ENCODE measurements around the gene SHPK.

Gene SHPK

DNA sequence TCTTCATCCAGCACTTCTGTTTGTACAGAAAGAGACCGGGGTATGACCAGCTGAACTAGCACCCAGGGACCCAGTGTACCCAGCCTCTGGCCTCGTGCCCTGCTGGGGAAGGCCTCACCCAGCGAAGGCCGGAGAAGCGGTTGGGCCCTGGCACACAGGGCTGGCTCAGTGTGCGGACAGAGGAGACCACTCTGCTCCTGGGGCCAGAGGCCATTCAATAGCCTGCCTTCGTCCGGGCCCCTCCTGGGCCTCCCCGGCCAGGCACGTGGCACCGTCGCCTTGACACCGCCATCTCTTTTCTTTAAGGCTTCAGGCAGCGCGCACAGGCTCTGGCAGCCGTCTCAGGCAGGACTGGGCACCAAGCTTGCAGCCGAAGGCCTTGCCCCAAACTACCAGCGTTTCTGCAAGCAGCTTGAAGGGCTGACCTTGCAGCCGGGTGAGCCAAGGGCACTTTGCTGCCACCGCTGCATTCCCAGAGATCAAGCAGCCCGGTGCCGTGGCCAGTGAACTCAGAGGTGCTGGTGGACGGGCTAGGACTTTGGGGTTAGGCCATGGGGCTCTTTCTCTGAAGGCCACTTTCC lies 24.4 kb upstream of the SHPK start:
- no peak for DNase-seq (ENCODE audit: low read depth in 3 of 3)

DNA sequence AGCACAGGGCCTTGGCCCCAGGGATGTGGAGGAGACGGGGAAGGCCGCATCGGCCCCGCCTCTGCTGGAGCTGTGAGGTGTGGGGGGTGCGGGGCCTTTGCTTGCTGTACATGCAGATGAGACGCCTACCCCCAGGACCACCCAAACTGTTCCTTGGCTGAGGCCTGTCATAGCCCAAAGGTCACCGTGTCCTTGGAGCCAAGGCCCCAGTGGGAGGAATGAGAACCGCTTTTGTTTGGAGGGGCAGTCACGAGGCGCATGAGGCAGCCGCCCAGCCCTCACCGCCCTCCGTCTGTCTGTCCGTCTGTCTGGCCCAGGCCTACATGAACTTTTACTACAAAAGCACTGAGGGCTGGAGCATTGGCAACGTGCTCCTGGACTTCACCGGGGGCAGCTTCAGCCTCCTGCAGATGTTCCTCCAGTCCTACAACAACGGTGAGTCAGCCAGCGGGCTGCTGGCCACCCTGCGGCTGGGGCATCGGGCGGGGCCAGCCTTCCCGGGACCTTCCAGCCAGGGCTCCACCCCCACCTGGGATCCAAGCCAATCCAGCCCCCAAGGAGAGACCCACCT lies 23.6 kb upstream of the SHPK start:
- DNase-seq (ENCODE audit: low read depth in 3 of 3): no peak

DNA sequence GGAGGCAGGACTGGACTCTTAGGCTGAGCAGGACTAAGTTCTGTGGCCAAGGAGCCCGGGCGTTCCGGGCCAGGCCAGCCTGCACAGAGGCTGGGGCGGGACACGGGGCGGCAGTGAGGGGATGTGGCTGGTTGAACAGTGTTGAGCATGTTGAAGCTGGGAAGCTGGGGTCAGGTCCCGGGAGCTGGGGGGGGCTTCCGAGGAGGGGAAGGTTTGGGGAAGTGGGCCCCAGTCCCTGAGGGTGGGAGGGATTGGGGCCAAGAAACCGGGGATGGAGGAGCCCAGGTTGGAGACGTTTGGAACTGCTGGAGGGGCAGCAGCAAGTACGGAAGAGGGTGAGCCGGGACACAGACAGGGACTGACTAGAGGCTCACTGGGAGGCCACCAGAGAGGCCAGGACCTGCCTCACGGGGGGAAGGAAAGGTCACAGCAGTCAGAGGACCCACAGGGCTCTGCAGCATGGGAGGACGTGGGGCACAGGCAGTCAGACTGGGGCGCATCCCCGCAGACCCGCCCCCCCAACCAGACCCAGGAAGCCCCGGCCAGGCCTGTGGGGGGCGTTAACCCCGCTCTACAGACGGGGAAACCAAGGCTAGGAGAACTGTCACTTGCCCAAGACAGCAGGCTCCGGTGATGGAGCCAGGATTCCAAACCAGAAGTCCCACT lies 22.9 kb upstream of the SHPK start:
- no peak for DNase-seq (ENCODE audit: low read depth in 3 of 3)

DNA sequence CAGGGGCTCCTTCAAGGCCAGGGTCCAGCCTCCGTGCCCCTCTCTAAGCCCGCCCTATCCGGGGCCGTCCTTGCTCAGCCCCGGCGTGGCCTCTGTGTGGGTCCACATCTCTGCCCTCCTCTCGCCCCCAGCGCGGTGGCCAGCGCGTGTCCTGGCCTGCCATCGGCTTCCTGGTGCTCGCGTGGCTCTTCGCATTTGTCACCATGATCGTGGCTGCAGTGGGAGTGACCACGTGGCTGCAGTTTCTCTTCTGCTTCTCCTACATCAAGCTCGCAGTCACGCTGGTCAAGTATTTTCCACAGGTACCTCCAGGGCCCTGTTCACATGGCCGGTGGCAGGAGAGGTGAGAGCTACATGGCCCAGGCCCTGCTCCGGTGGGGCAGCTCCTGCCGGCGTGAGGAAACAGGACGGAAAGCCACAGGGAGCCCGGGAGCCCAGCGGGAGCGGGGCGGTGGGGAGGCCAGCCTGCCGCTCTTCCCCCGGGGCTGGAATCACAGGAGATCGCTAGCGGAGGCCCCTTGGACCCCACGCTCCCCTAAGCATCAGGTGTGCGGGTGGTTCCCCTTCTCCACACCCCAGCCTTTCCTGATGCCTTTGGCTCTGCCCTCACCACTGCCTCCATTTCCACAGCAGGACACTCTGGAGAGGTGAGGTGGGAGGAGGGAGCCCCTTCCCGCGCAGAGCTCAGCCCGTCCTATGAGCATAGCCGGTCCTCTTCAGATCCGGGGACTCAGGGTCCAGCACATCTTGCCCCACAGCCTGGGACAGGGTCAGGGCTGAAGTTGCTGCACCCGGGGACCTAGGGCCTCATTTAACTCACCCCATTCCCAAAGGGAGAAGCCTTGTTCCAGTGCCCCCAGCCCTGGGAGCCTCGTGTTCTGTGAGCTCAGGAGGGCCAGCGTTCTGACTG lies 22.1 kb upstream of the SHPK start:
- no peak for DNase-seq (ENCODE audit: low read depth in 3 of 3)

DNA sequence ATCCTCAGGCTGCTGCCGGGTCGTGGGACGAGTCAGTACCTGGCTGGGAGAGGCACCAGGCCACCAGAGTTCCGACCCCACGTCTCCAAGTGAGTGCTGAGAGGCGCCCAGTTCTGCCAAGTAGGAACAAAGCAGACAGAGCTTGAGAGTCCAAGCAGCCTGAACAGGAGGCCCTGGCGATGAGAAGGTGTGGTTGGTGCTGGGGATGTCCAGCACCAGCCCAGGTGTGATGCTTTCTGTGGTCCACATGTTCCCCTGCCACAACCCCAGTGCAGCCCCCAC lies 21.5 kb upstream of the SHPK start:
- DNase-seq (ENCODE audit: low read depth in 3 of 3): no peak

DNA sequence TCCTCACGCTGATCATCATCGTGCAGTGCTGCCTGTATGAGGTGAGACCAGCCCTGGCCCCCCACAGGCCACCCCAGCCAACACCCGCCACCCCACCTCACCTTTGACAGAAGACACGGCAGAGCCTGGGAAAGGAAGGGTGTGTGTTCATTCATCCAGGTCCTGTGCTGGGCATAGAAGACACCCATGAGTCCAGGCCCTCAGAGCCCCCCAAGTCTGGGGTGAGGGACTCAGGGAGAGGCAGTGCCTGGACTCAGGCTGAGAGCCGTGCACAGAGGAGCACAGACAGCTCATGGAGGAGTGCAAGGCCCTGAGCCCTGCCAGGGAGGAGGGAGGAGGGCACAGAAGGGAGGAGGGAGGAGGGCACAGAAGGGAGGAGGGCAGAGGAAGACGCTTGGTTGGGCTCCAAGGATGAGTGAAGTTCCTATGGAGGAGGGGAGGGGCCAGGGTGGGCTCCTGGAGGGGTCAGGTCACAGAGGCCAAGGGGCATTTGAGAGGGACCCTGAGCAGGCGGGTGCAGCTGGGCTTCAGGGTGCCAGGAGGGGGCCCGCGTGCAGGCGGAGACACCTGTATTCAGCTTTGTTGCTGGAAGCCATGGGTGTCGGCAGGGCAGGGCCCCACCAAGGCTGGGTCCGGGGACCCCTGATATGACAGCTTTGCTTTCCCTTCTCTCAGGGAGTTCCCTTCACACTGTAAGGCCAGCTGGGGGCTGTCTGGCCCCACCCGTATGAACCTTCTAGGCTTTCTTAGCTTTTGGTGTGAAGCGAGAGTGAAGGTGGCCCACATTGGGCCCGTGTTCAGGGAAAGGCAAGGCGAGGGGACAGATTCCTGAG lies 20.9 kb upstream of the SHPK start:
- DNase-seq (ENCODE audit: low read depth in 3 of 3): no peak

DNA sequence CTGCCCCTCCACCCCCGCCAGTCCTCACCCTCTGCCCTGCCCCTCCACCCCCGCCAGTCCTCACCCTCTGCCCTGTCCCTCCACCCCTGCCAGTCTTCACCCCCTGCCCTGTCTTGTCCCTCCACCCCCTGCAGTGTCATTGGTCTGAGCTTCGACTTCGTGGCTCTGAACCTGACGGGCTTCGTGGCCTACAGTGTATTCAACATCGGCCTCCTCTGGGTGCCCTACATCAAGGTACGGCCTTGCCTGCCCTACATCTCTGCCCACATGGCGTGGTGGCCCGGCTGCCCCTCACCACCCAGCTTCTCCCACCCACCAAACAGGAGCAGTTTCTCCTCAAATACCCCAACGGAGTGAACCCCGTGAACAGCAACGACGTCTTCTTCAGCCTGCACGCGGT lies 20.3 kb upstream of the SHPK start:
- no peak for DNase-seq (ENCODE audit: low read depth in 3 of 3)

DNA sequence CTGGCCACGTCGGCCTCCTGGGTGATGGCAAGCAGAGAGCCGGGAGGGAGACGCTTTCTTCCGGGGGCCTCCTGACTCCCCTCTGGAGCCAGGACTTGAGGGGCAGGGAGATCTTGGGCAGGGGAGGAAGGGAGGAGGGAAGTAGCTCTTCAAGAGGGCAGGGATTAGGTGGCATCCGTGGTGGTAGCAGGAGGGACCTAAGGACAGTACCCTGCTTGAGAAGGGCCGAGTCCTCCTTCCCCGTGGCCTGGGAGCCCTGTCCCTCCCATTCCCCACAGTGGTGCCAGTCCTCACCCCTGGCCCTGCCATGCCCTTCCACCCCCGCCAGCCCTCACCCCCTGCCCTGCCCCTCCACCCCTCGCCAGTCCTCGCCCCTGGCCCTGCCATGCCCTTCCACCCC lies 19.7 kb upstream of the SHPK start:
- no peak for DNase-seq (ENCODE audit: low read depth in 3 of 3)

DNA sequence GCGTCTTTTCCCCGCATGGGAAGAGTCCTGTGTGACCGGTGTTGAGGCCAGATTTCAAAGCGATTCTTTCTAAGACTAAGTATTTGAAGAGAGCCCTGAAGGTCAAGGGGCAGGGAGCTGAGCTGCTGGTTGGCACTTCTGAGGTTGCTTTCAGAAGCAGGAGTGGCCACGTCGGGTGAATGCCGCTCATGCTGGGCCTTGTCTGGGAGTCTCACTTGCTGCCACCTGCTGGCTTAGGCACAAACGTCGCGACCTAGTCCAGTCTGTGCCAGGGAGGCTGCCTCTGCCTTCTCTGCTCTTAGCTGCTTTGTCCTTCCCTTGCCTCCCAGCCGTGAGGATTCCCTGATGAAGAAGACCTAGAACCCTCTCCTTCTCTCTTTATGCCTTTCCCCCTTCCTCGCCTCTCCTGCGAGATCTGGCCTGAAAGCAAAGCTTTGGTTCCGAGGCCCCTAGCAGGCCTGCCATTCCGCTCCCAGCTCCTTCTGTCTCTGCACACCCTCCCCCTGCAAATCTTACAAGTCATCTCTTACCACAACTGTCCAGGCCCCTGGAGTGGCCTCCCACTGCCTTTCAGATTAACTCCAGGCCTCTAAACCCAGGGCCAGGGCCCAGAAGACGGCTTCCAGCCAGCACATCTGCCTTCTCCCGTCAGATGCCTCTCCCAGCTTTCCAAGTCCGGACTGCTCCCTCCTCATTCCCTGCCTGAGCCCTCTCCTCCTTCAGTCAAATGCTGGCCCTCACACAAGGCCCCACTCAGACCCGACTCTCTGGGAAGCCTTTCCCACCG lies 11.9 kb upstream of the SHPK start:
- DNase-seq (ENCODE audit: low read depth in 3 of 3): peak in 1 of 3 experiments; percentile 15

DNA sequence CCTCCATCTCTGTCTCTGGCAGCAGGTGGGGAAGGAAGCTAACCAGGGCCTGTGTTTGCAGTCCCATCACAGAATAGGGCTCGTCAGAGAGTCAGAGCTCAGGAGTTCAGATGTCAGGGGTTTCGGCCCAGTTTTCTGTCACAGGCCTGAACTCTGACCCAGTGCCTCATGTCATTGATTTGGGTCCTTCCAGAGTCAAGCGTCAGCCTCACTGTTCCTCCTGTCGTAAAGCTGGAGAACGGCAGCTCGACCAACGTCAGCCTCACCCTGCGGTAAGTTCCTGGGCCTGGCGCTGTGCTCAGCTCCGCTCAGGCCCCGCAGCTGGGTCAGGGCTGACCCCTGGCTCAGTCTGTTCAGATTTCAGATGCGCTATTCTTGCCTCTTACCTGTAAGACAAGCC lies 11.2 kb upstream of the SHPK start:
- DNase-seq (ENCODE audit: low read depth in 3 of 3): no peak

DNA sequence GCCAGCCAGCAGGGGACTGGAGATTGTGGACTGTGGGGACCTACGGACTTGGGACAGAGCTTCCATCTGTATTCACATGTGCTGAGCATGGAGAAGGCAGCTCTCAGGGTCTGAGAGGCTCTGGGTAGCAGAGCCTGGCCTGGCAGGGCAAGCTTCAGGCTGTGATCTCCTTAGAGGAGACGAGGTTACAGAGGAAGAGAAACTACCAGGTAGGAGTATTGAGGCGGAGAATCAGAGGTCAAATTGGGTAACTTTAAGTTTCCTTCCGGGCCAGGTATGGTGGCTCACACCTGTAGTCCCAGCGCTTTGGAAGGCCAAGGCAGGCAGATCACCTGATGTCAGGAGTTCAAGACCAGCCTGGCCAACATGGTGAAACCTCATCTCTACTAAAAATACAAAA lies 9.3 kb upstream of the SHPK start:
- DNase-seq (ENCODE audit: low read depth in 3 of 3): no peak

DNA sequence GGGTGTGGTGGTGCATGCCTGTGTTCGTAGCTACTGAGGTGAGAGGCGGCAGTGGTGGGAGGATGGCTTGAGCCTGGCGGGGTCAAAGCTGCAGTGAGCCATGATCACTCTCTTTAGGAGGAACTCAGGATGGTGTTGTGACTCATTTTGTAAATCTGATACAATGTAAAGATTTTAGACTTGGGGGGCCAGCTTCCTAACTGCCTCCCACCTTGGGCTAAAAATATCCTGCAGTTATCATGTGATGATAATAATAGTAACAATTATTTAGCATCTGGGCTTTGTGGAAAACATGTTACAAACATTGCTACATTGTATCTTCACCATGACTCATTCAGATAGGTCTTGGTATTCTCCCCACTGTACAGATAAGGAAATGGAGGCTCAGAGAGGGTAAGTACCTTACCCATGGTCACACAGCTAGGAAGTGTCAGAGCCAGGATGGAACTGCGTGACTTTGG lies 7.9 kb upstream of the SHPK start:
- no peak for DNase-seq (ENCODE audit: low read depth in 3 of 3)

DNA sequence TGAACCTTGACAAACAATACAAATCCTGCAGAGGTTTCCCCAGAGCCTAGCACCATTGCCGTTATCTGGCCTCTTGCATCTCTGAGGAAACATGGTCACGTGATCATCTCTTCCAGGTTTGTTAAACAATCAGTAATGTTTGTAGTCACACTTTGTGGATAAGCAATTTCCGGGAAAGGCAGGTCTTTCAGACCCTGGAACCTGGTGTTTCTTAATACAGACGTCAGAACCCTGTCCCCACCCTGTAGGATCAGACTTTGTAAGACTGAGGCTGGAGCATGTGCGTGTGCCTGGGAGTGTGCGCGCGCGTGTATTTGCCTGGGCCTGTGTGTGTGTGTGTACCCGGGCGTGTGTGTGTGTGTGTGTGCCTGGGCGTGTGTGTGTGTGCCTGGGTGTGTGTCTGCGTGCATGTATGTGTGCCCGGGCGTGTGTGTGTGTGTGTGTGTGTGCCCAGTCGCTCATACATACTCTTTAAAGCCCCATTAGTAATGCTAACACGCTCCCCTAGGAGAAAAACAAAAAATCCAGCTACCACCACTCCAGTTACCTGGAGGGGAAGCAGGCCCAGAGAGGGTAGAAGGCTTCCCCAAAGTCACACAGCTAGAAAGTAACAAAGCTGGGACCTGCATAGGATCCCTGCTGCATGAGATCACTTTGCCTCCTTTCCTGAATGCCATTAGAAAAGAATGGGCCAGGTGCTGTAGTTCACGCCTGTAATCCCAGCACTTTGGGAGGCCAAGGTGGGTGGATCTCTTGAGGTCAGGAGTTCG lies 5.9 kb upstream of the SHPK start:
- DNase-seq (ENCODE audit: low read depth in 3 of 3): no peak

DNA sequence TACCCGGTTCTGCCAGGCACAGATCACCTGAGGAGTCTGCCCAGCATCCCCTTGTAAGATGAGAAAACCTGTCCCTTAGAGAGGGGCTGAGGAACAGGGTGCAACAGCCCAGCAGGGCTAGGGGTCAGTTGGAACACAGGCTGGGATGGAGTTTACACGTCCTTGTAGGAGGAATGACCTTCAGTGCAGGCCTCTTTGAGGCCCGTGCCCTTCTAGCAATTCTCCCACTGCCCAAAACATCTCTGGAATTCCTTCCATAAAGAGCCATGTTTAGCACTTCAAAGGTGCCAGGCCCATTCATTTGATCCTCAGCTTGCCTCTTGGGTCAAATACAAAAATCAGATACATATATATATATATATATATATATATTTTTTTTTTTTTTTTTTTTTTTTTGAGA lies 5.0 kb upstream of the SHPK start:
- no peak for DNase-seq (ENCODE audit: low read depth in 3 of 3)

DNA sequence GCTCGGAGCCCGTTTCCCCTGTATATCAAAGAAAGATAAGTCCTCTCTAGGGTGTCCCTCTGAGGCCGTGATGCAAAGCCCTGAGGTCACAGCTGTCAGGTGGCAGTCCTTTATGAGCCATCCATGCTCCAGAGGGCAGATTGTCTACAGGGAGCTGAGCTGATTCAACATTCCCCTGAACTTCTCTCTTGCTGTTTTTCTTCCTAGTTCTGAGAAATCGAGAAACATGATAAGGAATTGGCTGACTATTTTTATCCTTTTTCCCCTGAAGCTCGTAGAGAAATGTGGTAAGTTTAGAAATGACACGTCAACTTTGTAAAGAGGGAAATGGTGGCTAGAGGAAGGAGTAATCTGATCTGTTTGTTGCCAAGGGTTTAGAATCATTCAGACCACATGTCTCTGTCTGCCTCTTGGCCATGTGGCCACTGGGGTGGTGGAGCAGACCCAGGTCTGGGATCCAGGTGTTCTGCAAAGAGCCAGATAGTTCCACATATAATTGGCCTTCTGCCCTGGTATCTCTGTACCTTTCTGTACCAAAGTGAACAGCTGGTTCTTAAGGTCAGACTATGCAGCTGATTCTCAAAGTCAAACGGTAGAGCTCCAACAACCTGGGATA lies 4.0 kb upstream of the SHPK start:
- DNase-seq (ENCODE audit: low read depth in 3 of 3): no peak

DNA sequence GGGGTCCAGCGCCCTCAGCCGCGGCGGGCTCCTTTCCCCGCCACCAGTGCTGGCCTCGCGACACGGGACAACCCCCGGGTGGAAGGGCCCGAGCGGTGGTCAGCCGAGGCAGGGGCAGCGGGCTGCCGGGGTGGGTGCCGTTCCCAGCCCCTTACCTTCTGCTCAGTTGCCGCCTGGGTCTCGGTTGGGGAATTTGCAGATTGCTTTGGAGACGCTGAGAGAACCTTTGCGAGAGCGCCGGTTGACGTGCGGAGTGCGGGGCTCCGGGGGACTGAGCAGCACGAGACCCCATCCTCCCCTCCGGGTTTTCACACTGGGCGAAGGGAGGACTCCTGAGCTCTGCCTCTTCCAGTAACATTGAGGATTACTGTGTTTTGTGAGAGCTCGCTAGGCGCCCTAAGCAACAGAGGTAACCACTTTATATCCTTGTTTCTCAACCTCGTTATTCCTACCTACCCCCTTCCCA lies 891 bp upstream of the SHPK start:
- no peak for DNase-seq (ENCODE audit: low read depth in 3 of 3)

DNA sequence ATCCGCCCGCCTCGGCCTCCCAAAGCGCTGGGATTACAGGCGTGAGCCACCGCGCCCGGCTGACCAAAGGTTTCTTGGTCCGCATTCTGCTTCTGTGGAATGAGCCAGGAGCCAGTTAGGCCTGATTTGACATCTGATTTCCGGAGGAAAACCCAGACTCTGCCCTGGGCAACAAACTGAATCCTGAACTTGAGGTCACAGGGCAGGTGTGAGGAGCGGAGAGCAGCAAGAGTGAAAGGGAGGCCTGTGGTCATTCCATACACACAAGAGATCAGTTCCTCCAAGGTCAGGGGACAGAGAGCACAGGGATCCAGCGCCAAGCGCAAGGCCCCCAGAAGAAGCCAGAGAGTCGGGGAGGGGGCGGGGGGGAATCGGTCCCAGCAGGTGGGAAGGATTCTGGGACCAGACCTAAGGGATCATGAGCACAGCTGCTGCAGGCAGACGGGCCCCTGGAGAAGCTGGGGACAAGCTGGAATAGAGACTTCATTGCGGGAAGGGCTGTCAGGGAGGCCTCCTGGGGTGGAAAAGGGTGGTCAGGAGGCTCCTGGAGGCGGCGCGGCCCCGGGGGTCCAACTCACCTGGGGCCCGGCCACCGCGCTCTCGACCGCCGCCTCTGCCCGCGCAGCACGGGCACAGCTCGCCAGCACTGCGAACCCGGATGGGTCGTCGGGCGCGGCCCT lies 436 bp downstream of the SHPK start:
- no peak for DNase-seq (ENCODE audit: low read depth in 3 of 3)

DNA sequence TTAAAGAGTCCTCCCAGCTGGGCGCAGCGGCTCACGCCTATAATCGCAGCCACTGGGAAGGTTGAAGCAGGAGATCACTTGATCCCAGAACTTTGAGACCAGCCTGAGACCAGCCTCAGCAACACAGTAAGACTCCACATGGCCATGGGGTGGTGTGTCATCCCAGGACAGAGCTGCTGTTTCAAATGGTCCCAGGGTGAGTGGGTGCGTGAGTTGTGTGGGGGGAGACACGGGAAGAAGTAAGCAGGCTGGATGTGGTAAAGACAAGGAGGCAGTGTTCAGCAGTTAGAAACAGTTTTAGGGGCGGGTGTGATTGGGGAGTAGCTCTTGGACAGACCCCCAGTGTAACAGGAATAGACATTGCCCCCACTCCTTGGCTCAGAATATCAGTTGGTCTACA lies 3.8 kb downstream of the SHPK start:
- no peak for DNase-seq (ENCODE audit: low read depth in 3 of 3)

DNA sequence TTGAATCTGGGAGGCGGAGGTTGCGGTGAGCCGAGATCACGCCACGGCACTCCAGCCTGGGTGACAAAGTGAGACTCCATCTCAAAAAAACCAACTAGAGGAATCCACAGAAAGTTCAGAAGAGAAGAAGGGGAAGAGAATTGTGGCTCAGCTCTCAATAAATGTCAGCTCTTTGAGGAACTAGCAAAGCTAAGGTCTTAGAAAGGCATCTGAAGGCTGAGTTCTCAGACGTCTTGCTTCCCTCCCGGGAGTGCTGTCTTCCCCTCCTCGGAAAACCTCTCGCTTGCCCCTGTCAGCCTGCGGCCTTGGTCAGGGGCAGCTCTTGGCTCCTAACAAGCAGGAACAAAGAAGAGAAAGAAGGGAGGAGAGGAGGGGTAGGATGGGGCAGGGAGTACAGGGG lies 5.3 kb downstream of the SHPK start:
- no peak for DNase-seq (ENCODE audit: low read depth in 3 of 3)

All from stimulated activated CD4-positive, alpha-beta T cell treated with anti-CD3 and anti-CD28 coated beads, TNF-alpha, amount 100 ng/mL, for 4 hours (primary cell).